NT2/D1 (cell line): Measurements from ENCODE around the gene ENTHD1.

Experiments used
- DNase-seq: peaks from one replicate; pipeline ENCODE4 v3.0.0-alpha.2; 2011; ENCODE audit warnings: low read depth, low spot score
- H3K27me3 ChIP-seq: 2 replicates; pipeline ENCODE4 v1.6.0; 2011; ENCODE audit warnings: mild to moderate bottlenecking; ENCODE audit not compliant: insufficient read length, insufficient read depth
- H3K36me3 ChIP-seq: 2 replicates; pipeline ENCODE4 v1.6.1; 2011; ENCODE audit warnings: mild to moderate bottlenecking, low read length, mixed read lengths; ENCODE audit not compliant: insufficient read depth, insufficient read length
- H3K4me1 ChIP-seq: 2 replicates; pipeline ENCODE4 v1.5.1; 2011; ENCODE audit not compliant: insufficient read depth, insufficient read length
- H3K4me3 ChIP-seq: 2 replicates; pipeline ENCODE4 v1.5.1; 2011; ENCODE audit warnings: low read depth; ENCODE audit not compliant: insufficient read length
- H3K9ac ChIP-seq: 2 replicates; pipeline ENCODE4 v1.6.0; 2011; ENCODE audit warnings: low read depth; ENCODE audit not compliant: insufficient read length
- H3K9me3 ChIP-seq: 2 replicates; pipeline ENCODE4 v1.5.1; 2011; ENCODE audit warnings: mild to moderate bottlenecking, low read length; ENCODE audit not compliant: insufficient read depth
- SUZ12 ChIP-seq: IDR thresholded peaks from 2 replicates; pipeline ENCODE4 v1.6.1; 2011; ENCODE audit not compliant: insufficient read length, insufficient read depth; ENCODE audit errors: extremely low read depth
- YY1 ChIP-seq: IDR thresholded peaks from 2 replicates; pipeline ENCODE4 v1.6.1; 2011; ENCODE audit not compliant: insufficient read length, insufficient read depth
- ZNF274 ChIP-seq: IDR thresholded peaks from 2 replicates; pipeline ENCODE4 v1.6.1; 2011; ENCODE audit warnings: mild to moderate bottlenecking, low read depth, low read length

The ENTHD1 gene

GRCh38 chr22:39932166-39932565 lies 38.6 kb upstream of the ENTHD1 start:
- TF ChIP-seq SUZ12 = no peak
- TF ChIP-seq ZNF274 = no peak
- no peak for TF ChIP-seq YY1
- Histone ChIP-seq H3K36me3 (no peaks in the 10 kb centered on the region), H3K4me1 (no peaks in the 10 kb centered on the region), H3K9me3 (no peaks in the 10 kb centered on the region), H3K27me3 (no peaks in the 10 kb centered on the region), H3K9ac (no peak overlapping the region), H3K4me3 (no peak overlapping the region)
- DNase-seq = no peak

DNA sequence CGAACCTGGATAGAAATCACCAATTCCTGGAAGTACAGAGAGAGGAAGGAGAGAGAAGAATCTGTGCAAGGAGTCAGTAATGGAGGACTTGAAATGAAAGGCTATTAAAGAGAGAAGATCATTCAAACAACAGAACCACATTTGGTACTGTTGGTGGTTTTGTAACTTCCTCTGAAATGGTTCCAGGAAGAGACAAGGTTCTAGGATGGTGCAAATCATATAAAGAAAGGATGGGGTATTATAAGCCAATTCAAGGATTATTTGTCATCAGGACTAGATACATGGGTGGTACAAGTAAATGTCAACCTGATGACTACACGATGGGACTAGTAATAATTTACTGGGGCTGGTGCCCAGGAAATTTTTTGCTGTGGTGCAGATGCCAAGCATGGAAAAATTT lies 37.7 kb upstream of the ENTHD1 start:
- no peaks in the 10 kb centered on the region for H3K27me3 ChIP-seq
- no peaks in the 10 kb centered on the region for H3K36me3 ChIP-seq
- no peaks in the 10 kb centered on the region for H3K9me3 ChIP-seq
- no peak overlapping the region for H3K4me3 ChIP-seq
- TF ChIP-seq ZNF274 (no peak), SUZ12 (no peak), YY1 (no peak)
- no peak for DNase-seq
- H3K4me1 ChIP-seq = no peaks in the 10 kb centered on the region
- H3K9ac ChIP-seq = no peak overlapping the region

GRCh38 chr22:39928536-39929520 lies 35.3 kb upstream of the ENTHD1 start:
- TF ChIP-seq ZNF274 (no peak), SUZ12 (no peak), YY1 (no peak)
- Histone ChIP-seq H3K4me1 (no peaks in the 10 kb centered on the region), H3K9me3 (no peaks in the 10 kb centered on the region), H3K4me3 (no peak overlapping the region), H3K27me3 (no peaks in the 10 kb centered on the region), H3K36me3 (no peaks in the 10 kb centered on the region), H3K9ac (no peak overlapping the region)
- DNase-seq = no peak

- H3K9ac ChIP-seq = no peak overlapping the region
- H3K27me3 ChIP-seq = no peaks in the 10 kb centered on the region
- H3K4me1 ChIP-seq = no peaks in the 10 kb centered on the region
- TF ChIP-seq SUZ12 (no peak), ZNF274 (no peak), YY1 (no peak)
- DNase-seq = no peak
- no peak overlapping the region for H3K4me3 ChIP-seq
- H3K9me3 ChIP-seq = no peaks in the 10 kb centered on the region
- H3K36me3 ChIP-seq = no peaks in the 10 kb centered on the region
These were observed 34.0 kb upstream of the ENTHD1 start for GRCh38 chr22:39927544-39927943.

- DNase-seq = no peak
- H3K4me1 ChIP-seq = no peaks in the 10 kb centered on the region
- H3K9me3 ChIP-seq = no peaks in the 10 kb centered on the region
- no peaks in the 10 kb centered on the region for H3K36me3 ChIP-seq
- no peaks in the 10 kb centered on the region for H3K27me3 ChIP-seq
- H3K4me3 ChIP-seq = no peak overlapping the region
- TF ChIP-seq ZNF274 (no peak), YY1 (no peak), SUZ12 (no peak)
- H3K9ac ChIP-seq = no peak overlapping the region
These were observed 33.2 kb upstream of the ENTHD1 start for GRCh38 chr22:39926753-39927152.

- Histone ChIP-seq H3K9ac (no peak overlapping the region), H3K4me3 (no peak overlapping the region), H3K27me3 (no peaks in the 10 kb centered on the region), H3K36me3 (no peaks in the 10 kb centered on the region), H3K4me1 (no peaks in the 10 kb centered on the region), H3K9me3 (no peaks in the 10 kb centered on the region)
- DNase-seq = no peak
- no peak for TF ChIP-seq YY1
- no peak for TF ChIP-seq SUZ12
- no peak for TF ChIP-seq ZNF274
These were observed 32.5 kb upstream of the ENTHD1 start for GRCh38 chr22:39925909-39926679.

DNA sequence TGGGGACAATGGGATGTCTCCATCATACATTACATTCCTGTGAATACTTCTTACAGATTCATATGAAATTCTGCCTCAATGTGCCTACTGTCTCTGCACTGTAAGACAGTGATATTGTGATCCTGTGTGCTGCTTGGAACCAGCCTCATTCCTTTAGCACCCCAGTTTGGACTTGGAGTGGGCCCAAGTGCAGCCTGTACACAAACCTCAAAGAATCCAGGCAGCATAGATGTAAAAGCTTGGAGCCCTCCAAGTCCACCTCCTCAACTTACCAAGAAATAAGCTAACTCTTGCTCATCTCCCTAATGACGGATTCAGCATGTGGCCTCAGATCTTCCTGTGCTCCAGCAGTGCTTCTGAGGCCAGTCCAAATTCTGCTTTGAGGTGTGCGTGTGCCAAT lies 31.7 kb upstream of the ENTHD1 start:
- no peaks in the 10 kb centered on the region for H3K4me1 ChIP-seq
- H3K36me3 ChIP-seq = no peaks in the 10 kb centered on the region
- DNase-seq = no peak
- TF ChIP-seq ZNF274 (no peak), YY1 (no peak), SUZ12 (no peak)
- H3K27me3 ChIP-seq = no peaks in the 10 kb centered on the region
- no peaks in the 10 kb centered on the region for H3K9me3 ChIP-seq
- no peak overlapping the region for H3K4me3 ChIP-seq
- no peak overlapping the region for H3K9ac ChIP-seq
